Gastroesophageal sphincter (tissue), 4 donors: Measurements from ENCODE around the gene CYP26B1. TPM values are rescaled to one million over a fixed set of nuclear protein-coding genes. Genes with fewer than 3 reads are reported as not detected.

Experiments
- ATAC-seq: fragments of 150-250 bp; one replicate; pipeline ENCODE4 v1.9.1; 2016; ENCODE audit warnings: mild to moderate bottlenecking, moderate library complexity
- H3K27ac ChIP-seq, 4 donors: fragments of 200-600 bp; sonication (generic) in 3 of 4; 1 replicate in 3 of 4; 2 replicates in 1 of 4; pipeline ENCODE4 v1.5.1; 2016 to 2019
- H3K27me3 ChIP-seq: fragments of 200-600 bp; sonication (generic); one replicate; pipeline ENCODE4 v1.5.1; 2019
- H3K36me3 ChIP-seq, 2 donors: fragments of 200-600 bp; sonication (generic); one replicate each; pipeline ENCODE4 v1.5.1; 2019; ENCODE audit warnings: control low read depth in 1 of 2
- H3K4me1 ChIP-seq, 3 donors: fragments of 200-600 bp; sonication (generic); 1 replicate in 2 of 3; 2 replicates in 1 of 3; pipeline ENCODE4 v1.5.1; 2016 to 2019; ENCODE audit warnings: control low read depth in 2 of 3
- H3K4me3 ChIP-seq, 2 donors: fragments of 200-600 bp; sonication (generic); one replicate each; pipeline ENCODE4 v1.5.1; 2019; ENCODE audit warnings: mild to moderate bottlenecking in 1 of 2, moderate library complexity in 1 of 2
- H3K9me3 ChIP-seq, 3 donors: fragments of 200-600 bp; sonication (generic); one replicate each; pipeline ENCODE4 v1.5.1; 2017 to 2019; ENCODE audit warnings: control low read depth in 2 of 3
- CTCF ChIP-seq, 4 experiments: fragments of 200-600 bp in 2 of 4; fragments of 450-650 bp in 2 of 4; sonication (generic) in 1 of 4; IDR thresholded peaks; one replicate each; pipeline ENCODE4 v1.5.1; 2017 to 2019; ENCODE audit warnings: antibody characterized with exemption in 4 of 4, mild to moderate bottlenecking in 2 of 4, moderate library complexity in 2 of 4
- EP300 ChIP-seq: sonication (generic); formaldehyde crosslinking; IDR thresholded peaks from one replicate; pipeline ENCODE4 v1.6.1; 2017; ENCODE audit warnings: antibody characterized with exemption, mild to moderate bottlenecking
- POLR2A ChIP-seq, 2 donors: fragments of 450-650 bp; IDR thresholded peaks; one replicate each; pipeline ENCODE4 v1.6.1; 2017; ENCODE audit warnings: antibody characterized with exemption in 2 of 2, mild to moderate bottlenecking in 2 of 2, moderate library complexity in 1 of 2
- POLR2AphosphoS5 ChIP-seq: sonication (generic); formaldehyde crosslinking; IDR thresholded peaks from one replicate; pipeline ENCODE4 v1.6.1; 2017; ENCODE audit warnings: antibody characterized with exemption
- WGBS, 2 donors: methylation state at CpG; one replicate each; pipeline ENCODE4 v1.1.5; 2018; ENCODE audit warnings: low coverage in 1 of 2; 5-methylcytosine and 5-hydroxymethylcytosine counted together
- total RNA-seq, 4 donors: library from RNA; depleted of rRNA; stranded (reverse); fragments of >200 nt; gene quantifications; one replicate each; pipeline ENCODE4 v1.1.0, GENCODE V29; 2016

The CYP26B1 gene, protein sequence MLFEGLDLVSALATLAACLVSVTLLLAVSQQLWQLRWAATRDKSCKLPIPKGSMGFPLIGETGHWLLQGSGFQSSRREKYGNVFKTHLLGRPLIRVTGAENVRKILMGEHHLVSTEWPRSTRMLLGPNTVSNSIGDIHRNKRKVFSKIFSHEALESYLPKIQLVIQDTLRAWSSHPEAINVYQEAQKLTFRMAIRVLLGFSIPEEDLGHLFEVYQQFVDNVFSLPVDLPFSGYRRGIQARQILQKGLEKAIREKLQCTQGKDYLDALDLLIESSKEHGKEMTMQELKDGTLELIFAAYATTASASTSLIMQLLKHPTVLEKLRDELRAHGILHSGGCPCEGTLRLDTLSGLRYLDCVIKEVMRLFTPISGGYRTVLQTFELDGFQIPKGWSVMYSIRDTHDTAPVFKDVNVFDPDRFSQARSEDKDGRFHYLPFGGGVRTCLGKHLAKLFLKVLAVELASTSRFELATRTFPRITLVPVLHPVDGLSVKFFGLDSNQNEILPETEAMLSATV
- total RNA-seq, result 1 to 10 TPM in 2 of 4 donors, under 1 TPM in 2; 0.47 to 4.0 (median 1.4) TPM

- peak within 1 kb of the TSS; percentile 37 to 57 for H3K4me3 ChIP-seq
- peaks cover 0 to 81% (median 67%) of the 10 kb centered on the region in 3 donors for H3K4me1 ChIP-seq
- no peaks in the 10 kb centered on the region for H3K9me3 ChIP-seq
- 5% methylated on average over 10 of the region's 69 CpGs; no CpG with 5 or more reads in 1 of the 2 donors for WGBS, 2 donors
- peaks cover 90% of the 10 kb centered on the region for H3K27me3 ChIP-seq
- ATAC-seq, result no peak
- H3K36me3 ChIP-seq, result no peaks in the 10 kb centered on the region
- H3K27ac ChIP-seq, result peak within 1 kb of the TSS in 1 of 4 donors; percentile 3
- TF ChIP-seq POLR2A (IDR thresholded peaks at IDR 0.05), result no peak
- TF ChIP-seq POLR2AphosphoS5, result no peak
- no peak for TF ChIP-seq EP300
- no peak for TF ChIP-seq CTCF (IDR thresholded peaks at IDR 0.05)
Observed at GRCh38 chr2:72147303-72147971, at the start of gene CYP26B1. Gene CYP26B1 (minus strand): TSS chr2:72147862. CDS start chr2:72147834, 28 bp downstream.

DNA sequence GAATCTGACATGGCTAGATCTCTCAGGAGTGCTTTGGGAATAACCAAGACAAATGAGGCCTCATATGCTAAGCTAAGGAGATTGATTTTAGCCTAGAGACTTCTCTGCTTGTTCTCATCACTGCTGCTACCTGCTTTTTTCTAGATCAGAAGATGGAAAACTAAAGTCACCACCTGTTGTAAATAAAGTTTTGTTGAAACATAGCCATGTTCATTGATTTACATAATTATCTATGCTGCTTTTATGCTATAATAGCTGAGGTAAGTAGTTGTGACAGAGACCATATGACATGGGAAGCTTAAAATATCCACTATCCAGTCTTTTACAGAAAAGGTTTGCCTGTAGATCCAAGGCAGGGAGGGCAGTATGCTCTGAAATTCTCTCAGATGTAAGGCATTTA lies 46.1 kb upstream of the CYP26B1 start:
- Histone ChIP-seq H3K9me3 (no peaks in the 10 kb centered on the region), H3K27me3 (no peaks in the 10 kb centered on the region), H3K27ac (no peak overlapping the region), H3K4me1 (no peaks in the 10 kb centered on the region), H3K36me3 (no peaks in the 10 kb centered on the region), H3K4me3 (no peak overlapping the region)
- ATAC-seq, result no peak
- TF ChIP-seq CTCF (IDR thresholded peaks at IDR 0.05), result no peak
- TF ChIP-seq EP300, result no peak
- no peak for TF ChIP-seq POLR2AphosphoS5
- no peak for TF ChIP-seq POLR2A (IDR thresholded peaks at IDR 0.05)

DNA sequence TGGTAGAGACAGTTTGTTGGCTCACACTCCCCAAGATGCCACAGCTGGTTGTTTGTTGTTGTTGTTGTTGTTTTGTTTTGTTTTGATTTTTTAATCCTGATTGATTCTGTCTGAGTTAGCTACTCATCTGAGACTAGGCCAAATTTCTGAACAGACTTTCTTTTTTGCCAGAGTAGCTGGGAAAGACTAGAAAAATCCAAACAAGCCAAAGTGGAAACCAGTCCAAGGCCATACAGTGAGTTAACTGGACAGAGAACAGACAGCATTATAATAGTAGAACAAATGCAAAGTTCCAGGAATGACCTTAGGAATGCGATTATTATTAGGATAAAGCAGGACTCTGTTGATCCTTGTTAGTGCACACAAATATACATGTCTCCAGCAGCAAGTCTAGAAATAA lies 43.8 kb upstream of the CYP26B1 start:
- 20% methylated on average over 1 of the region's 1 CpG for WGBS, 2 donors
- Histone ChIP-seq H3K9me3 (no peaks in the 10 kb centered on the region), H3K4me3 (no peak overlapping the region), H3K36me3 (peaks cover 0 to 10% of the 10 kb centered on the region in 2 donors), H3K27ac (no peak overlapping the region), H3K4me1 (no peaks in the 10 kb centered on the region), H3K27me3 (no peaks in the 10 kb centered on the region)
- ATAC-seq, result no peak
- TF ChIP-seq POLR2AphosphoS5 (no peak), POLR2A (IDR thresholded peaks at IDR 0.05) (no peak), CTCF (IDR thresholded peaks at IDR 0.05) (no peak)

- H3K27me3 ChIP-seq, result no peaks in the 10 kb centered on the region
- WGBS, 2 donors, result 31 to 60% methylated on average over 1 of the region's 1 CpG
- no peak overlapping the region for H3K27ac ChIP-seq
- H3K4me1 ChIP-seq, result peaks cover 0 to 4% (median 0%) of the 10 kb centered on the region in 3 donors
- TF ChIP-seq EP300 (no peak), POLR2A (IDR thresholded peaks at IDR 0.05) (no peak), POLR2AphosphoS5 (no peak), CTCF (IDR thresholded peaks at IDR 0.05) (no peak)
- H3K4me3 ChIP-seq, result no peak overlapping the region
- no peak for ATAC-seq
- H3K36me3 ChIP-seq, result peaks cover 0 to 17% of the 10 kb centered on the region in 2 donors
- no peaks in the 10 kb centered on the region for H3K9me3 ChIP-seq
Observed at GRCh38 chr2:72185206-72185605, 37.5 kb upstream of the CYP26B1 start.
